HepG2 (cell line): ENCODE data around the gene TMEM225B. TPM values are rescaled to one million over a fixed set of nuclear protein-coding genes. Genes with fewer than 3 reads are reported as not detected.

Experiments used
- ARID2 ChIP-seq: sonication (generic); formaldehyde crosslinking; IDR thresholded peaks from 2 replicates; pipeline ENCODE4 v1.8.1; 2022; ENCODE audit warnings: mild to moderate bottlenecking, missing genetic modification reagents, borderline replicate concordance
- CBX2 ChIP-seq, 2 experiments: fragments of 200-600 bp in 1 of 2; sonication (generic); formaldehyde crosslinking in 1 of 2; IDR thresholded peaks; 2 replicates each; pipeline versions ENCODE4 v1.7.0 to v1.8.1; 2018 to 2022; ENCODE audit warnings: low read depth in 2 of 2, low read length in 1 of 2, mild to moderate bottlenecking in 1 of 2, missing genetic modification reagents in 1 of 2
- GPBP1L1 ChIP-seq: sonication (generic); formaldehyde crosslinking; IDR thresholded peaks from 2 replicates; pipeline ENCODE4 v1.5.0; 2020; ENCODE audit warnings: mild to moderate bottlenecking, missing genetic modification reagents
- NR1H2 ChIP-seq: sonication (generic); formaldehyde crosslinking; IDR thresholded peaks from 2 replicates; pipeline ENCODE4 v1.8.1; 2022; ENCODE audit warnings: low read depth, missing genetic modification reagents, borderline replicate concordance
- RFXANK ChIP-seq: IDR thresholded peaks from 2 replicates; pipeline ENCODE4 v1.6.1; 2016
- XRCC5 ChIP-seq: fragments of 200-400 bp; formaldehyde crosslinking; optimal IDR thresholded peaks from 2 replicates; pipeline ENCODE3; 2017; ENCODE audit warnings: mild to moderate bottlenecking, low read length
- ZFYVE20 ChIP-seq: sonication (generic); formaldehyde crosslinking; IDR thresholded peaks from 2 replicates; pipeline ENCODE4 v1.8.0; 2023; ENCODE audit warnings: low read depth, mild to moderate bottlenecking, moderate library complexity, missing genetic modification reagents, borderline replicate concordance
- ZNF225 ChIP-seq: sonication (generic); formaldehyde crosslinking; IDR thresholded peaks from 2 replicates; pipeline ENCODE4 v1.4.0; 2020; ENCODE audit warnings: mild to moderate bottlenecking, missing genetic modification reagents
- ZNF230 ChIP-seq: sonication (generic); formaldehyde crosslinking; IDR thresholded peaks from 2 replicates; pipeline ENCODE4 v1.4.0; 2020; ENCODE audit warnings: mild to moderate bottlenecking, missing genetic modification reagents
- ZNF276 ChIP-seq: sonication (generic); formaldehyde crosslinking; IDR thresholded peaks from 2 replicates; pipeline ENCODE4 v1.4.0; 2020; ENCODE audit warnings: mild to moderate bottlenecking, low read depth, missing genetic modification reagents
- ZNF280B ChIP-seq: sonication (generic); formaldehyde crosslinking; IDR thresholded peaks from 2 replicates; pipeline ENCODE4 v1.5.0; 2020; ENCODE audit warnings: missing genetic modification reagents, mild to moderate bottlenecking, borderline replicate concordance
- ZNF549 ChIP-seq: sonication (generic); formaldehyde crosslinking; IDR thresholded peaks from 2 replicates; pipeline ENCODE4 v1.5.0; 2020; ENCODE audit warnings: missing genetic modification reagents
- ZNF562 ChIP-seq: sonication (generic); formaldehyde crosslinking; IDR thresholded peaks from 2 replicates; pipeline ENCODE4 v1.8.0; 2022; ENCODE audit warnings: missing genetic modification reagents, borderline replicate concordance
- ZNF646 ChIP-seq: sonication (generic); formaldehyde crosslinking; IDR thresholded peaks from 2 replicates; pipeline ENCODE4 v1.9.0; 2021; ENCODE audit warnings: mild to moderate bottlenecking, missing genetic modification reagents
- ZNF788 ChIP-seq: sonication (generic); formaldehyde crosslinking; IDR thresholded peaks from 2 replicates; pipeline ENCODE4 v1.5.0; 2020; ENCODE audit warnings: mild to moderate bottlenecking, missing genetic modification reagents, borderline replicate concordance
- ZNF816 ChIP-seq: sonication (generic); formaldehyde crosslinking; IDR thresholded peaks from 2 replicates; pipeline ENCODE4 v1.8.0; 2022; ENCODE audit warnings: missing genetic modification reagents, mild to moderate bottlenecking, borderline replicate concordance
- polyA plus RNA-seq, 8 experiments: library from polyadenylated mRNA; depleted of rRNA in 3 of 8; stranded (reverse) in 7 of 8; unstranded in 1 of 8; fragments of >200 nt; fragmentation: Illumina TruSeq in 4 of 8; extraction: Trizol in 4 of 8; gene quantifications; 2 replicates each; pipeline versions ENCODE4 v1.2.1 to v1.2.3, GENCODE V29; 2011 to 2016; ENCODE audit warnings: low read depth in 4 of 8, missing spikeins in 1 of 8, mixed read lengths in 1 of 8; ENCODE audit not compliant: insufficient read depth in 1 of 8
- total RNA-seq, 5 experiments: library from RNA; depleted of rRNA; stranded (reverse); fragments of >200 nt; fragmentation: Illumina TruSeq; extraction: Trizol; gene quantifications; 2 replicates each; pipeline ENCODE4 v1.2.3, GENCODE V29; 2016; ENCODE audit warnings: low read depth in 1 of 5

Gene TMEM225B
- total and polyA plus RNA-seq, 2 of the 13 experiments (the other 11 are each of a cell fraction or from before 2014, with no cell fraction given) = 0.78 to 0.95 TPM

- TF ChIP-seq ZNF280B (CRISPR knock-in tag) (peak; percentile 92; the same call in 1 of the 2 replicates), ZNF225 (peak; percentile 71; the same call in 1 of the 2 replicates), ZNF276 (peak; percentile 85), ZNF549 (CRISPR knock-in tag) (no peak), XRCC5 (peak; percentile 88), ZNF230 (CRISPR knock-in tag) (peak; percentile 91; the same call in 1 of the 2 replicates), ZNF562 (CRISPR knock-in tag) (no peak), ARID2 (CRISPR knock-in tag) (0 out of 2 replicates have a peak, but pooled peaks have one; percentile 84), ZNF788 (peak; percentile 83; the same call in 1 of the 2 replicates), ZNF816 (CRISPR knock-in tag) (peak; percentile 97), NR1H2 (0 out of 2 replicates have a peak, but pooled peaks have one; percentile 68), ZFYVE20 (CRISPR knock-in tag) (no peak), CBX2 (IDR thresholded peaks at IDR 0.05; ENCODE audit: low read depth, low read length) (no peak), CBX2 (CRISPR knock-in tag; IDR thresholded peaks at IDR 0.05; ENCODE audit: low read depth) (no peak), ZNF646 (CRISPR knock-in tag) (peak; percentile 31; the same call in 1 of the 2 replicates), RFXANK (CRISPR knock-in tag) (peak; percentile 69), GPBP1L1 (no peak)
These were observed 18.5 kb downstream of the TMEM225B start, which contains the start of gene ZSCAN25 (continued) for GRCh38 chr7:99616359-99617191.
